OCI-LY1 (cell line): ENCODE measurements around the gene SYT7.

Source experiments
- H2AFZ ChIP-seq: fragments of 200-600 bp; sonication (generic), shearing (Covaris generic); 2 replicates; pipeline ENCODE4 v1.6.0; 2014; ENCODE audit warnings: antibody characterized with exemption, mild to moderate bottlenecking, low read length
- H3F3A ChIP-seq: fragments of 200-600 bp; sonication (generic), shearing (Covaris generic); 2 replicates; pipeline ENCODE4 v1.6.0; 2014; ENCODE audit warnings: mild to moderate bottlenecking, antibody characterized with exemption, low read length, moderate library complexity; ENCODE audit not compliant: insufficient read depth
- H3K27ac ChIP-seq: fragments of 200-600 bp; sonication (generic); 2 replicates; pipeline ENCODE4 v1.5.1; 2014; ENCODE audit warnings: low read length, mixed run types, mild to moderate bottlenecking, low read depth; ENCODE audit not compliant: poor library complexity, severe bottlenecking
- H3K27me3 ChIP-seq: fragments of 200-600 bp; sonication (generic); 2 replicates; pipeline ENCODE4 v1.6.0; 2014; ENCODE audit warnings: antibody characterized with exemption, mild to moderate bottlenecking, low read length, moderate library complexity; ENCODE audit not compliant: insufficient read depth
- H3K36me3 ChIP-seq: fragments of 200-600 bp; sonication (generic); 2 replicates; pipeline ENCODE4 v1.6.1; 2014; ENCODE audit warnings: mild to moderate bottlenecking, antibody characterized with exemption, low read length, moderate library complexity, mixed read lengths; ENCODE audit not compliant: insufficient read depth
- H3K4me1 ChIP-seq: fragments of 200-600 bp; sonication (generic); 2 replicates; pipeline ENCODE4 v1.5.1; 2014; ENCODE audit warnings: mild to moderate bottlenecking, low read length, moderate library complexity; ENCODE audit not compliant: insufficient read depth, severe bottlenecking
- H3K4me2 ChIP-seq: fragments of 200-600 bp; sonication (generic), shearing (Covaris generic); 2 replicates; pipeline ENCODE4 v1.6.1; 2014; ENCODE audit warnings: low read length
- H3K4me3 ChIP-seq: fragments of 200-600 bp; sonication (generic); 2 replicates; pipeline ENCODE4 v1.5.1; 2014; ENCODE audit warnings: low read length, low read depth, mild to moderate bottlenecking, mixed read lengths; ENCODE audit not compliant: poor library complexity, severe bottlenecking
- H3K79me2 ChIP-seq: fragments of 200-600 bp; shearing (Covaris generic); 2 replicates; pipeline ENCODE4 v1.6.1; 2016; ENCODE audit warnings: mixed run types, low read length, mixed read lengths; ENCODE audit not compliant: insufficient read depth
- H3K9ac ChIP-seq: fragments of 200-600 bp; sonication (generic), shearing (Covaris generic); 2 replicates; pipeline ENCODE4 v1.6.1; 2014; ENCODE audit warnings: mild to moderate bottlenecking, low read length, mixed read lengths
- H3K9me2 ChIP-seq: fragments of 200-600 bp; sonication (generic), shearing (Covaris generic); 2 replicates; pipeline ENCODE4 v1.6.1; 2014; ENCODE audit warnings: low read depth, mild to moderate bottlenecking, low read length, mixed read lengths
- H3K9me3 ChIP-seq: fragments of 200-600 bp; shearing (Covaris generic); 2 replicates; pipeline ENCODE4 v1.6.1; 2014; ENCODE audit warnings: low read length, mixed read lengths
- H4K20me1 ChIP-seq: fragments of 200-600 bp; sonication (generic), shearing (Covaris generic); 2 replicates; pipeline ENCODE4 v1.6.0; 2016; ENCODE audit warnings: mild to moderate bottlenecking, low read length; ENCODE audit not compliant: insufficient read depth
- CTCF ChIP-seq: fragments of 200-600 bp; sonication (generic), shearing (Covaris generic); IDR thresholded peaks from 2 replicates; pipeline ENCODE4 v1.5.1; 2017; ENCODE audit warnings: mild to moderate bottlenecking, antibody characterized with exemption, low read length, moderate library complexity, mixed read lengths
- EZH2 ChIP-seq: fragments of 200-600 bp; sonication (generic), shearing (Covaris generic); IDR thresholded peaks from 2 replicates; pipeline ENCODE4 v1.8.0; 2017; ENCODE audit warnings: borderline replicate concordance, mixed run types, mild to moderate bottlenecking, antibody characterized with exemption, low read length, moderate library complexity, mixed read lengths

Gene SYT7

GRCh38 chr11:61579676-61580270, 1.1 kb downstream of the SYT7 start:
- Histone ChIP-seq H3K9me2 (no peaks in the 10 kb centered on the region), H3F3A (no peaks in the 10 kb centered on the region), H3K9ac (no peak overlapping the region), H3K4me3 (no peak overlapping the region), H3K9me3 (no peaks in the 10 kb centered on the region), H3K36me3 (no peaks in the 10 kb centered on the region), H3K27ac (no peak overlapping the region), H3K4me1 (no peaks in the 10 kb centered on the region), H2AFZ (no peak overlapping the region), H3K79me2 (no peaks in the 10 kb centered on the region), H3K4me2 (no peak overlapping the region), H4K20me1 (no peaks in the 10 kb centered on the region), H3K27me3 (peaks cover 13% of the 10 kb centered on the region)
- TF ChIP-seq EZH2 (no peak), CTCF (no peak)

GRCh38 chr11:61578819-61579675, 1.8 kb downstream of the SYT7 start:
- Histone ChIP-seq H3K27me3 (peaks cover 13% of the 10 kb centered on the region), H3K4me3 (no peak overlapping the region), H3K9me2 (no peaks in the 10 kb centered on the region), H3K9ac (no peak overlapping the region), H3K4me1 (no peaks in the 10 kb centered on the region), H3K4me2 (no peak overlapping the region), H3K36me3 (no peaks in the 10 kb centered on the region), H2AFZ (no peak overlapping the region), H3F3A (no peaks in the 10 kb centered on the region), H3K27ac (no peak overlapping the region), H3K79me2 (no peaks in the 10 kb centered on the region), H4K20me1 (no peaks in the 10 kb centered on the region), H3K9me3 (no peaks in the 10 kb centered on the region)
- TF ChIP-seq EZH2 = no peak
- no peak for TF ChIP-seq CTCF

GRCh38 chr11:61577383-61578118, 3.3 kb downstream of the SYT7 start:
- TF ChIP-seq EZH2 = no peak
- no peak for TF ChIP-seq CTCF
- Histone ChIP-seq H3K9me2 (no peaks in the 10 kb centered on the region), H3K4me1 (no peaks in the 10 kb centered on the region), H3K9ac (no peak overlapping the region), H3K4me2 (no peak overlapping the region), H3K27me3 (peaks cover 13% of the 10 kb centered on the region), H3K79me2 (no peaks in the 10 kb centered on the region), H3K36me3 (no peaks in the 10 kb centered on the region), H3K27ac (no peak overlapping the region), H3F3A (no peaks in the 10 kb centered on the region), H3K4me3 (no peak overlapping the region), H2AFZ (no peak overlapping the region), H4K20me1 (no peaks in the 10 kb centered on the region), H3K9me3 (no peaks in the 10 kb centered on the region)
